Sigmoid colon (tissue), 7 donors: ENCODE results near the gene SCART1. TPM values are rescaled to one million over a fixed set of nuclear protein-coding genes. Genes with fewer than 3 reads are reported as not detected.

Source experiments
- DNase-seq: peaks from one replicate; pipeline ENCODE4 v3.0.0-alpha.2; 2019
- H3K27ac ChIP-seq, 4 donors: fragments of 200-600 bp; sonication (generic); one replicate each; pipeline ENCODE4 v1.5.1; 2016 to 2019; ENCODE audit warnings: mild to moderate bottlenecking in 1 of 4
- H3K27me3 ChIP-seq, 3 donors: fragments of 200-600 bp; sonication (generic); one replicate each; pipeline ENCODE4 v1.5.1; 2019; ENCODE audit warnings: mild to moderate bottlenecking in 1 of 3
- H3K36me3 ChIP-seq, 4 donors: fragments of 200-600 bp; sonication (generic); one replicate each; pipeline ENCODE4 v1.5.1; 2016 to 2019
- H3K4me1 ChIP-seq, 4 donors: fragments of 200-600 bp; sonication (generic); one replicate each; pipeline ENCODE4 v1.5.1; 2017 to 2019
- H3K4me3 ChIP-seq, 4 donors: fragments of 200-600 bp; sonication (generic); one replicate each; pipeline ENCODE4 v1.5.1; 2017 to 2019; ENCODE audit warnings: mild to moderate bottlenecking in 2 of 4, moderate library complexity in 1 of 4
- H3K9me3 ChIP-seq, 4 donors: fragments of 200-600 bp in 3 of 4; sonication (generic) in 3 of 4; one replicate each; pipeline versions ENCODE4 v1.5.1 to v1.6.1; 2013 to 2019
- EP300 ChIP-seq, 4 donors: sonication (generic); formaldehyde crosslinking; IDR thresholded peaks; one replicate each; pipeline ENCODE4 v1.6.1; 2017; ENCODE audit warnings: antibody characterized with exemption in 4 of 4
- POLR2A ChIP-seq, 2 donors: fragments of 450-650 bp; IDR thresholded peaks; one replicate each; pipeline ENCODE4 v1.6.1; 2016; ENCODE audit warnings: antibody characterized with exemption in 2 of 2, mild to moderate bottlenecking in 2 of 2, moderate library complexity in 2 of 2
- POLR2AphosphoS5 ChIP-seq, 4 donors: sonication (generic); formaldehyde crosslinking; IDR thresholded peaks; one replicate each; pipeline ENCODE4 v1.6.1; 2017; ENCODE audit warnings: antibody characterized with exemption in 4 of 4
- WGBS, 2 donors: extraction: QIAGEN DNeasy Blood & Tissue Kit; methylation state at CpG; one replicate each; pipeline ENCODE4 v1.1.7; 2013; 5-methylcytosine and 5-hydroxymethylcytosine counted together
- intact Hi-C: fragments of 100-400 bp; cut with DNase I; formaldehyde crosslinking; loops from one replicate; pipeline ENCODE4 v1.15.1; 2023
- polyA plus RNA-seq, 3 donors: library from polyadenylated mRNA; stranded (reverse); fragments of 200-250 nt; gene quantifications; one replicate each; pipeline ENCODE4 v1.2.3, GENCODE V29; 2013
- total RNA-seq, 4 donors: library from RNA; depleted of rRNA; stranded (reverse); fragments of >200 nt; gene quantifications; one replicate each; pipeline ENCODE4 v1.1.0, GENCODE V29; 2016
- TF ChIP-seq, protein P1 (sequence below), 4 experiments: fragments of 450-650 bp in 3 of 4; fragments of 200-600 bp in 1 of 4; IDR thresholded peaks; one replicate each; pipeline ENCODE4 v1.5.1; 2016 to 2019; ENCODE audit warnings: antibody characterized with exemption in 4 of 4, mild to moderate bottlenecking in 3 of 4, moderate library complexity in 2 of 4
- donor health status: healthy with polysubstance abuse.
- donor health status: Bipolar disorder and iron deficiency.
- donor health status: healthy.

The SCART1 gene
- total and polyA plus RNA-seq, 7 donors, result 0.99 to 4.7 (median 2.9) TPM; not detected in 2

DNA sequence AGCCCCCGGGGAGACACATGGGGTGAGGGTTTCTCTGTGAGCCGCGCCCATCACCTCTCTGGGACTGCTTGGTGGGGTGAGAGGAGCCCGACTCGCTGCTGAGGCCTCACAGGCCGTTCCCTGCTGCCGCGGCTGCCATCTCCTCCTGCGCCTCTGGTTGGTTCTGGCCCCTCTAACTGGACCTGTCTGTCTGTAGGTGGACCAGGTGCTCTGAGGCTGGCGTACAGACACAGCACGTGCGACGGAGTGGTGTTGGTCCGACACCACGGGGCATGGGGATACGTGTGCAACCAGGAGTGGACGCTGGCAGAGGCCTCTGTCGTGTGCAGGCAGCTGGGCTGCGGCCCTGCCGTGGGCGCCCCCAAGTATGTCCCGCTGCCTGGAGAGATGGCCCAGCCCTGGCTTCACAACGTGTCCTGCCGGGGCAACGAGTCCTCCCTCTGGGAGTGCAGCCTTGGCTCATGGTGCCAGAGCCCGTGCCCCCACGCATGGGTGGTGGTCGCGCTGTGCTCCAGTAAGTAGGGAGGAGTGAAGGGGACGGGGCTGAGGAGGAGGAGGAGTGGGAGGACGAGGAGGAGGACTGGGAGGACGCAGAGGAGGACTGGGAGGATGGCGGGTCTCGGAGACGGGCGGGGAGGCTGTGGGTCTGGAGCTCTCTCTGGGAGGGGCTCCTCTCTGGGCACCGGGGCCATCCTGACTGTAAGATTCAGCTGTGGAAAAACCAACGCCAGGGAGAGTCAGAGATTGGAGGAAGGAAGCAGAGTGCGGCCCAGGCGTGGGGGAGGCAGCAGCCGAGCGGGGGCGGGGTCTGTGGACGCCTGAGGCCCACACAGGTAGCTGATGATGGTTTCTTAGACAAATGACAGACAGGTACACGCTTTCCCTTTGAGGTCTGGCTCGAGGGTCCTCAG is 2.6 kb downstream of the SCART1 start:
- DNase-seq, result no peak
- WGBS, 2 donors, result 86 to 89% methylated on average over 46 of the region's 46 CpGs
- intact Hi-C loops, result no loop called here

DNA sequence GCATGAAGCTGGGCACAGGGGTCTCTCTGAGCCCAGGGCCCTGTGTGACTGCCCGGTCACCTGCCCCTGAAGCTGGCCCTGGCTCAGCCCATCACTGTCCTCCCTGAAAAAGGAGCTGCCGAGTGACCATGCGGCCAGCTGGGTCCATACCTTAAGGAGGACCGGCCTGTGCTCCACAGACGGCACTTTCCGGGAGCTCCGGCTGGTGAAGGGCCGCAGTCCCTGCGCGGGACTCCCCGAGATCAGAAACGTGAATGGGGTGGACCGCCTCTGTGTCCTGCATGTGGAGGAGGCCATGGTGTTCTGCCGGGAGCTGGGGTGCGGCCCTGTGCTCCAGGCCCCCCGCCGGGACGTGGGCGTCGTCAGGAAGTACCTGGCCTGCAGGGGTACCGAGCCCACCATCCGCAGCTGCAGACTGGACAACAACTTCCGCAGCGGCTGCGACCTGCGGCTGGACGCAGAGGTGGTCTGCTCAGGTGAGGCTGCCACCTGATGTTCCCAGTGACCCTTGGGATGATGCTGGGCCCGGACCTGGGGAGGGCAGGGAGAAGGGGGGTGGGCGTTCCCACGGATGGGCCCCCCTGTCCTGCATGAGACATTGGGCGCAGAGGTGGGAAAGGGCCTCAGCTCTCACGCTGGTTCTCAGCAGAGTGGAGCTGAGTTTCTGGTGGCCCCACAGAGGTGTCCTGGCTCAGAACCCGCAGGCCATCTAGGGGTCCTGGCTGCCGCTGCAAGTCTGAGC is 3.5 kb downstream of the SCART1 start:
- no peaks in the 10 kb centered on the region for H3K36me3 ChIP-seq
- H3K4me1 ChIP-seq, result no peaks in the 10 kb centered on the region
- TF ChIP-seq POLR2A (IDR thresholded peaks at IDR 0.05), result no peak
- TF ChIP-seq, protein P1, sequence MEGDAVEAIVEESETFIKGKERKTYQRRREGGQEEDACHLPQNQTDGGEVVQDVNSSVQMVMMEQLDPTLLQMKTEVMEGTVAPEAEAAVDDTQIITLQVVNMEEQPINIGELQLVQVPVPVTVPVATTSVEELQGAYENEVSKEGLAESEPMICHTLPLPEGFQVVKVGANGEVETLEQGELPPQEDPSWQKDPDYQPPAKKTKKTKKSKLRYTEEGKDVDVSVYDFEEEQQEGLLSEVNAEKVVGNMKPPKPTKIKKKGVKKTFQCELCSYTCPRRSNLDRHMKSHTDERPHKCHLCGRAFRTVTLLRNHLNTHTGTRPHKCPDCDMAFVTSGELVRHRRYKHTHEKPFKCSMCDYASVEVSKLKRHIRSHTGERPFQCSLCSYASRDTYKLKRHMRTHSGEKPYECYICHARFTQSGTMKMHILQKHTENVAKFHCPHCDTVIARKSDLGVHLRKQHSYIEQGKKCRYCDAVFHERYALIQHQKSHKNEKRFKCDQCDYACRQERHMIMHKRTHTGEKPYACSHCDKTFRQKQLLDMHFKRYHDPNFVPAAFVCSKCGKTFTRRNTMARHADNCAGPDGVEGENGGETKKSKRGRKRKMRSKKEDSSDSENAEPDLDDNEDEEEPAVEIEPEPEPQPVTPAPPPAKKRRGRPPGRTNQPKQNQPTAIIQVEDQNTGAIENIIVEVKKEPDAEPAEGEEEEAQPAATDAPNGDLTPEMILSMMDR (IDR thresholded peaks at IDR 0.05), result no peak
- no peak for TF ChIP-seq POLR2AphosphoS5 (IDR thresholded peaks at IDR 0.05)
- TF ChIP-seq EP300 (IDR thresholded peaks at IDR 0.05), result no peak
- no peaks in the 10 kb centered on the region for H3K27me3 ChIP-seq
- no peak overlapping the region for H3K27ac ChIP-seq
- WGBS, 2 donors, result 92% methylated on average over 34 of the region's 34 CpGs
- no peaks in the 10 kb centered on the region for H3K9me3 ChIP-seq
- no peak overlapping the region for H3K4me3 ChIP-seq
- no peak for DNase-seq
- intact Hi-C loops, result no loop called here

More for the DNA sequence above, 2.6 kb downstream of the SCART1 start:
- Histone ChIP-seq H3K9me3 (no peaks in the 10 kb centered on the region), H3K4me1 (no peaks in the 10 kb centered on the region), H3K36me3 (no peaks in the 10 kb centered on the region), H3K27me3 (no peaks in the 10 kb centered on the region), H3K4me3 (no peak overlapping the region), H3K27ac (no peak overlapping the region)
- no peak for TF ChIP-seq POLR2A (IDR thresholded peaks at IDR 0.05)
- no peak for TF ChIP-seq POLR2AphosphoS5 (IDR thresholded peaks at IDR 0.05)
- TF ChIP-seq EP300 (IDR thresholded peaks at IDR 0.05), result no peak
- TF ChIP-seq, protein P1 (IDR thresholded peaks at IDR 0.05), result no peak

DNA sequence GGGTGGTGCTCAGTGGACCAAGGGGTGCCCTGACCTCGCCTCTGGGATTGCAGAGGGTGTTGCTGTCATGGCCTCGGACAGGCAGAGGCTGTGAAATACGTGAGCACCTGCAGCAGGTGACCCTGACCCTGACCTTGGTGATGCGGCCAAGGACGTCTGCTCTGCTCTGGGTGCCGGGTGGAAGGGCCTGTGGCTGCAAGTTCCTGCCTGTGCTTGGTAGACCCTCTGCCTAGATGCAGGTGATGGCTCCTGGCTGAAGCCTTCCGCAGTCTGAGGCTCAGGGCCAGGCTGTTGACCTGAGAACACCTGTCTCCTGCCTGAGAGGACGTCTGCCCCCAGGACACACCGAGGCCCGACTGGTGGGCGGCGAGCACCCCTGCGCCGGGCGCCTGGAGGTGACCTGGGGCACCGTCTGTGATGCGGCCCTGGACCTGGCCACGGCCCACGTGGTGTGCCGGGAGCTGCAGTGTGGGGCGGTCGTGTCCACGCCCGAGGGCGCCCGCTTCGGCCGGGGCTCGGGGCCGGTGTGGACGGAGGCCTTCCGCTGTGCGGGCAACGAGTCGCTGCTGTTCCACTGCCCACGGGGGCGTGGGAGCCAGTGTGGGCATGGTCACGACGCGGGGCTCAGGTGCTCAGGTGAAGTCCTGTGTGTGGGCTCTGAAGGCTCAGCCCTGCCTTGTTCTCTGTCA is 4.4 kb downstream of the SCART1 start:
- DNase-seq, result no peak
- TF ChIP-seq POLR2AphosphoS5 (IDR thresholded peaks at IDR 0.05), result no peak
- TF ChIP-seq, protein P1 (IDR thresholded peaks at IDR 0.05), result no peak
- TF ChIP-seq POLR2A (IDR thresholded peaks at IDR 0.05), result no peak
- TF ChIP-seq EP300 (IDR thresholded peaks at IDR 0.05), result no peak
- no peaks in the 10 kb centered on the region for H3K36me3 ChIP-seq
- H3K4me3 ChIP-seq, result no peak overlapping the region
- no peaks in the 10 kb centered on the region for H3K9me3 ChIP-seq
- H3K4me1 ChIP-seq, result no peaks in the 10 kb centered on the region
- H3K27ac ChIP-seq, result no peak overlapping the region
- intact Hi-C loops, result no loop called here
- WGBS, 2 donors, result 92 to 94% methylated on average over 40 of the region's 40 CpGs
- H3K27me3 ChIP-seq, result no peaks in the 10 kb centered on the region

GRCh38 chr10:133458710-133459453 is 5.1 kb downstream of the SCART1 start:
- intact Hi-C loops, result no loop called here
- no peak for DNase-seq
- no peaks in the 10 kb centered on the region for H3K36me3 ChIP-seq
- 88 to 91% methylated on average over 21 of the region's 21 CpGs for WGBS, 2 donors
- no peaks in the 10 kb centered on the region for H3K27me3 ChIP-seq
- H3K4me1 ChIP-seq, result no peaks in the 10 kb centered on the region
- no peaks in the 10 kb centered on the region for H3K9me3 ChIP-seq
- TF ChIP-seq POLR2A (IDR thresholded peaks at IDR 0.05) (no peak), POLR2AphosphoS5 (IDR thresholded peaks at IDR 0.05) (no peak), EP300 (IDR thresholded peaks at IDR 0.05) (no peak)
- TF ChIP-seq, protein P1 (IDR thresholded peaks at IDR 0.05), result no peak
- no peak overlapping the region for H3K4me3 ChIP-seq
- H3K27ac ChIP-seq, result no peak overlapping the region
